WI38 (cell line): ENCODE results near the gene SHH.

ENCODE experiments used
- H3K4me3 ChIP-seq: 2 replicates; pipeline ENCODE4 v1.5.1; 2011; ENCODE audit warnings: low read depth, mild to moderate bottlenecking, control low read depth, low read length
- TF ChIP-seq, protein P1 (sequence below): IDR thresholded peaks from 2 replicates; pipeline ENCODE4 v1.5.1; 2012; ENCODE audit warnings: low read depth, mild to moderate bottlenecking, control low read depth, low read length

SHH gene

DNA sequence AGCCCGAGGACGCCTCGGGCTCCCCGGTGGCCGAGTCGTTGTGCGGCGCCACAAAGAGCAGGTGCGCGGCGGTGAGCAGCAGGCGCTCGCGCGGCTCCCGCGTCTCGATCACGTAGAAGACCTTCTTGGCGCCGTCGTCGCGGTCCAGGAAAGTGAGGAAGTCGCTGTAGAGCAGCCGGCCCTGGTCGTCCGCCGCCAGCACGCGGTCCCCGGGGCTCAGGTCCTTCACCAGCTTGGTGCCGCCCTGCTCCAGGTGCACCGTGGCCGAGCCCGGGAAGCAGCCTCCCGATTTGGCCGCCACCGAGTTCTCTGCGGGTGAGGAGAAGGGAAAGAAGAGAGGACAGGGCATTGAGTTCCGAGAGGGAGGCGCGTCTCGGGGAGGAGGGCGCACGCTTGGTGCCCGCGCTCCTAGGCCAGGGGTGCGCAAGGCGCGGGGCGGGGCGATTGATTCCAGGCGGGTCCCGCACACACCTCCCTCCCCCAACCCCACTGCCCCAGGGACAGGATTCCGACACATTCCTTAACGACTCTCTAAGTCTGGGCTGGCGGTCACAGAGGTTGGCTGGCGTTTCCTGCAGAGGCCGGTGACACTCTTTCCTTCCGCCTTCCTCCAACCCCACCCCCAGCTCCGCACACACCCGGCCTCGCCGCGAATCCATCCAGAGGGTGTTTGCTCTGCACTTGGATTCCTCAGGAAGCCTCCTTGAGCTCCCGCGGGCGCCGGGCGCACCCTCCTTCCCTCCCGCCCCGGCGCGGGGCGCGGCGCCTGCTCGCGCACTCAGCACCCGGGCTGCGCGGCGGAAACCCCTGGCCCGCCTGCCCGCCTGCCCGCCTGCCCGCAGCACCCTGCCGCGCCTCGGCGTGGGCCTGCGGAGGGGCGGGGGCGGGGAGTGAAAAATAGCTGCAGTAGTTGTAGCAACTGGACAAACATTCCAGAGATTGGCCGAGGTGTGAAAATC lies 8.6 kb downstream of the SHH start:
- TF ChIP-seq, protein P1, sequence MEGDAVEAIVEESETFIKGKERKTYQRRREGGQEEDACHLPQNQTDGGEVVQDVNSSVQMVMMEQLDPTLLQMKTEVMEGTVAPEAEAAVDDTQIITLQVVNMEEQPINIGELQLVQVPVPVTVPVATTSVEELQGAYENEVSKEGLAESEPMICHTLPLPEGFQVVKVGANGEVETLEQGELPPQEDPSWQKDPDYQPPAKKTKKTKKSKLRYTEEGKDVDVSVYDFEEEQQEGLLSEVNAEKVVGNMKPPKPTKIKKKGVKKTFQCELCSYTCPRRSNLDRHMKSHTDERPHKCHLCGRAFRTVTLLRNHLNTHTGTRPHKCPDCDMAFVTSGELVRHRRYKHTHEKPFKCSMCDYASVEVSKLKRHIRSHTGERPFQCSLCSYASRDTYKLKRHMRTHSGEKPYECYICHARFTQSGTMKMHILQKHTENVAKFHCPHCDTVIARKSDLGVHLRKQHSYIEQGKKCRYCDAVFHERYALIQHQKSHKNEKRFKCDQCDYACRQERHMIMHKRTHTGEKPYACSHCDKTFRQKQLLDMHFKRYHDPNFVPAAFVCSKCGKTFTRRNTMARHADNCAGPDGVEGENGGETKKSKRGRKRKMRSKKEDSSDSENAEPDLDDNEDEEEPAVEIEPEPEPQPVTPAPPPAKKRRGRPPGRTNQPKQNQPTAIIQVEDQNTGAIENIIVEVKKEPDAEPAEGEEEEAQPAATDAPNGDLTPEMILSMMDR, result no peak
- no peak overlapping the region for H3K4me3 ChIP-seq

DNA sequence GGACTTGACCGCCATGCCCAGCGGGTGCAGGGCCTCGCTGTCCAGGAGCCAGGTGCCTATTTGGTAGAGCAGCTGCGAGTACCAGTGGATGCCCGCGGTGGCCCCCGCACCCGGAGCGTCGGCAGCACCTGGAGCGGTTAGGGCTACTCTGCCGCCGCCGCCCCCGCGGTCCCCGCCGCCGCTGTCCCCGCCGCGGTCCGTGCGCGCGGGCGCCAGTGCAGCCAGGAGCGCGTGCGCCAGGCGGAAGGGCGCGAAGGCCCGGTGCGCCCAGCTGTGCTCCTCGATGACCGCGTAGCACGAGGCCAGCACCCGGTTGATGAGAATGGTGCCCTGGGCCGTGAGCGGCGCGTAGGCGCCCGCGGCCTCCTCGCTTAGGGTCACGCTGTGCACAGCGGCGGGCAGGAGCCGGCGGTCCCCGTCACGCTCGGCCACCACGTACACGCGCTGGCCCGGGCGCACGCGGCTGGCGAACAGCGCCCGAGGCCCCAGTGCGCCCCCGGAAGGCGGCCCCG lies 9.3 kb downstream of the SHH start:
- H3K4me3 ChIP-seq, result no peak overlapping the region
- TF ChIP-seq, protein P1, result no peak

DNA sequence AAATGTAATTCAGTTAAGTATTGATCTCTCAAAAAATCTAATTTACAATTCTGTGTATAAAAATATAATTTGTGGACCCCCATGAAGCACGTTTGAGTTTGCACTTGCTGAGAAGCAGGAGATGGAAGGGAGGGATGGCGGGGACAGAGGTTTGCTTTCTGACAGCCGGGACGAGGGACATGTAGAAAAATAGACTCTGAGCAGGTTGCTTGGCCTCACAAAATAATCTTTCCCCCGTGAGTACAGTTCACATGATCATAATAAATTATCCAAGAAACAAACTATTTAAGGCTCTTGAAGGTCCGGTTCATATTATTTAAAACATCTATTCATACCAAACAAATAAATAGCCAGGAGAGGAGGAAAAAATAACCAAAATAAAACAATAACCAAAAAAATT lies 10.0 kb downstream of the SHH start:
- TF ChIP-seq, protein P1, result no peak
- H3K4me3 ChIP-seq, result no peak overlapping the region

DNA sequence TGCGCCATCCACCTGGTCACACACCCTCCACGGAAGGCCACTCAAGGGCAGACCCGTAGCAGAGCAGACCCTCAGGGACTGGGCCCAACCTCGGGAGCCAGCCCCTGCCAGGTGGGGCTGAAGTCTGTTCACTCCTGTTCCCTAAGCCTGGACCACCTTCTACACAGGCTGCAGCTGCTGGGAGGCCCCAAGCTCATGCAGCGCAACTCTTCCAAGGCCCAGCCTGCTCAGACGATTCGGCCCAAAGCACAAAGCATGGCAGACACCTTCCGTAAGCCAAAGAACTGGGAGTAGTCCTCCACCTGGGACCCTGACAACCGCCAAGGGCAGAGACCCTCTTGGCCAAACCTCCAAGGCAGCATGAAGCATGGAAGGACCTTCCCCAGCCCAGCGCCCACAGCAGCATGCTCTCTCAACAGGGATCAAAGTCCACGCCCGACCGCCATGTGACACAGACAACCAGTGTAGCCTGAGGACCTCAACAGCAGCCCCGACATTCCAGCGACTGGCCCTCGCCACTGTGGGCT lies 11.5 kb downstream of the SHH start:
- TF ChIP-seq, protein P1, result no peak
- H3K4me3 ChIP-seq, result no peak overlapping the region

DNA sequence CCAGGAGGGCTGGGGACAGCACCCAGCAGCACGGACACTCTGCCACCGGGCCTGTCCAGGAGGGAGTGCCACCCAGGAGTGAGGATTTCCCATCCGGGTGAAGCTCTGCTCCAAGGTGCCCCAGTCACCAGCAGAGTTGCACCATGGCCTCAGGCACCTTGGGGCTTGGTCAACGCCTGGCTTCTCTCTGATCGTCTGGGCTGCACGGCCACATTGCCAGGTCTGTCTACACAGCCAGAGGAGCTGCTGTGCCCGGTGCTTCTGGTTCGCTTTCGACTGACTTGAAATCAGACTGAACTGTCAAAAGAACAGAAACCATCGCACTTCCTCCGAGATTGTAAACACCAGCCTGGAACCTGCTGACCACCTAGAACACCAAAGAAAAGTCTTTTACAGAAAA lies 12.0 kb downstream of the SHH start:
- TF ChIP-seq, protein P1, result no peak
- no peak overlapping the region for H3K4me3 ChIP-seq

DNA sequence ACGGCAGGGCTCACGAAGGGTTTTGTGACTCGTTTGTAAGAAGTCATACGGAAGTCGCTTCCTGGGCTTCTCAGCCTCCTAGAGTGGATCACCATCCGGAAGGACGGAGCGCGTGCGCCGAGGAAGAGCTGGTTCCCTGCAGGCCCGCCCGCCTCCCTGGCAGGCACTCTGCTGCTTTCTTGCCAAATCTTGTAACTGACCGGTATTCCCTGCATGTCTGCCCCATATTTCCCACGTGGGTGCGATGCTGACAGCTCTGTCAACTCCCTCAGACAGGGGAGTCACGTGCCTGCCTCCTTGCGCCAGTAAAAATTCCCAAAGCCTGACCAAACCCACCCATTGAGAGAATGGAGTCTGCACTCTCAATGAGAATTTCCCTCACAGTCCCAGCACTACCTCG lies 12.7 kb downstream of the SHH start:
- TF ChIP-seq, protein P1, result no peak

More for the DNA sequence above, 12.7 kb downstream of the SHH start:
- H3K4me3 ChIP-seq, result no peak overlapping the region
